SHP77 (cell line): Measurements from ENCODE around the gene ABCC8.
A peak's percentile ranks its signal among the peaks of the same experiment; 100 is the strongest.

Experiments used
- DNase-seq, 2 experiments: peaks; one replicate each; lab custom pipeline; 2025; lab: John Stamatoyannopoulos, UW

ABCC8 gene

DNA sequence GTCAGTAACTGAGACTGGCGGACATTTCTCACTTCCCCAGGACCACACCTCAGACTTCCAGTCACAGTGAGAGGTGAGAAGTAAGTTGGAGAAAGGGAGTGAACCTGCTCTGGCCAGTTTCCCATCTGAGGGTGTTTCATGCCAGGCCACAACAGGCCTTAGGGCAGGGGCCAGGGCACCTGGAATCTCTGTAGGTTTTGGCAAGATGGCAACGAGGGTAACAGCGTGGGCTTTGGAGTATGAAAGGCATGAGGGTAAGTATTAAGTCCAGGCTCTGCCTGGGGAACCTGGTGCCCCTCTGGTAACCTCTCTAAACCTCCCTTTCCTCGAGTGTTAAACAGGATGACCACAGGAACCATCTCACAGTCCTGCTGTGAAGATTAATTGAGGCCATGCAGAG, 28.5 kb upstream of the ABCC8 start:
- DNase-seq: no peak

GRCh38 chr11:17504330-17505107, 27.9 kb upstream of the ABCC8 start:
- peak in 1 of 2 experiments; percentile 36 for DNase-seq

DNA sequence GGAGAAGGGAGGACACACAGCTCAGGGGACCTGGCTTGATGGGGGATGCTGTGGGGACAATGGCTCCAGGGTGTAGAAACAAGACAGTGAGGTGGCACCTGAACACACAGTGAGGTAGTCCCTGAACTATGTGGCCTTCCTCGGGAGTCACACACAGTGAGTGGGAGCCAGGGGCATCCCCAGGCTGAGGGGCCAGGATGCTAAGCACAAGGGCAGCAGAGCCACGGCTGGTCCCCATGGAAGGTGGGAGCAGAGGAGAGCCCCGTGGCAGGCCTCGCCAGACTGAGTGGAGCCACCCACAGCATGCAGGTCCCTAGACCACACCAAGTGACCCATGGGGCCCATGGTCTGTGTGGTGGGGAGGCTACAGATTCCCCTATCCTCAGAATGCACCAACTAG, 26.0 kb upstream of the ABCC8 start:
- no peak for DNase-seq

DNA sequence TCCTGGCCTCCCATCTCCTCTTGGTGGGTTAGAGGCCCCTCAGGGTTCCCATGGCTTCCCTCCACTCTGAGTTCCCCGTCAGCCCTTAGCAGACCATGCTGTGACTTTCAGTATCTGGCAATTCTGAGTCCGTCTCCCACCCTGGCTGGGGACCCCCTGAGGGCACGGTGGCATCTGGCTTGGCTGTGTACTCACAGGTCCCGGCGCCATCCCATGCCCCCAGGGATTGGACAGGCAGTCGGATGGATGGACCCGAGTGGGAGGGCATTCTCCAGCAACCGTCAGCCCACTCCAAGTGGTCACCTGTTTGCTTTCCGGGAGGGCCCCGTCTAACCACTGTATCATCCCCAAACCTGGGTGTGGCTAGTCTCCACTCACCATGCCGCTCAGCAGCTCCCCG, 24.0 kb upstream of the ABCC8 start:
- no peak for DNase-seq

- DNase-seq: peak; percentile 21 to 31
Observed at GRCh38 chr11:17498475-17498874, 21.8 kb upstream of the ABCC8 start.

DNA sequence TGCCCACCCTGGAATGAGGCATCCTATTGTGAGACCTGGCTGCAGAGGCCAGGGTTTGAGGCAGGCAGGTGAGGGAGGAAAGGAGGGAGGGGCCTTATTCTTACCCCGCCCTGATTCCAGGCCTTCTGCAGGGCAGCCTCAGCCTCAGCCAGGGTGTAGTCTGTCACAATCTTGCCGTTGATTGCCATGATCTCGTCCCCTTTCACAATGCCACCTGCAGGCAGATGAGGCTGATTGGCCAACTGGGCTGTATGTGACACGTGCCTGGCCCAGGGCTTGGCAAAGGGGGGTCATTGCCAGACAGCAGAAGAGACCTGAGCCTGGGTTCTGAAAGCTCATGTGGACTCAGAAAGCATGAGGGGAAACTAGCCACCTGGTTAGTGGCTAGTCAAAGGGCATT, 21.4 kb upstream of the ABCC8 start:
- peak; percentile 34 to 51 for DNase-seq

- DNase-seq: no peak
Observed at GRCh38 chr11:17496406-17496805, 19.8 kb upstream of the ABCC8 start.

DNA sequence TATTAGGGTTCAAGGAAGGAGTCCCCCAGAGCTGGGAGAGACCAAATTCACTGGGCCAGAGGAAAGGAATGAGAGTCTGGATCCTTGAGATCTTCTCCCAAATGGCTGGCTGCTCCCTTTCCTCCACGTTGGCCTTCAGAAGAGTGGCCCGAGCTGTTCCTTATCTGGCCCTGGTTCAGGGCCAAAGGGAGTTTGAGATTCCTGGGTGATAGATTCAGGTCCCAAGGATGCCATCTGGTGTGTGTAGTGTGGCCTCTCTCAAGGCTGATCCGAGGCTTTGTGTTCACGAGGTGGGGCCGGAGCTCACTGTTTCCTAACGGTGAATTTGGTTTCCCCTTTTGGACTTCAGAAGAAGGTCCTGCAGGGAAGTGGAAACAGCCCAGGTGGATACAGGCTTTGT, 17.4 kb upstream of the ABCC8 start:
- no peak for DNase-seq

GRCh38 chr11:17490938-17491337, 14.3 kb upstream of the ABCC8 start:
- no peak for DNase-seq

DNA sequence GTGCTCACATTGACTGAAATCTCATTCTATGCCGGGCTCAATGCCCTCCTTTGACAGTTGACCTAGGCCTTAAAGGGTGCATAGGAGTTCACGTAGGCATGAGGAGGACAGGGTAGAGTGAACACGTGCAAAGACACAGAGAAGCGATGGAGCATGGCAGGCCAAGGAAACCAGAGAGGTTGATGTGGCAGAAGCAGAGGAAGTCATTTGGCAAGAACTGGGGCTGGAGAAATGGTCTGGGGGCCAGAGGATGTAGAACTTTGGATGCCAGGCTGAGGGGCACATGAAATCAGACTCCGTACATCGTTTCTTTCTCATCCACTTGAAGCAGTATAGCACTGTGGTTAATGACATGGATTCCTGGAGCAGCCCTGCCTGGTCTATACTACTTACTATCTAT, 13.6 kb upstream of the ABCC8 start:
- no peak for DNase-seq

DNA sequence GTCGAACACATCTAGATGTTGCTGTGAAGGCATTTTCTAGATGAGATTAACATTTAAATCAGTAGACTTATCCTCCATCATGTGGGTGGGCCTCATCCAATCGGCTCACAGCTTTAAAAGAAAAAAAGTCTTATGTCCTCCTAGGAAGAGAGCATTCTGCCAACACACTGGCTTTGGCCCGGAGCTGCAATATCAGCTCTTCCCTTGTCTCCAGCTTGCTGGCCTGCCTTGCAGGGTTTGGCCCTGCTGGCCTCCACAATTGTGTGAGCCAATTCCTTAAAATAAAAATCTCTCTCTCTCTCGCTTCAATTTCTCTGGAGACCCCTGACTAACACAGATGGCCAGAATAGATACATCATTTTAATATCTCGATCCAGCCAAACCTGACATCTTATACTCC, 13.1 kb upstream of the ABCC8 start:
- no peak for DNase-seq

GRCh38 chr11:17488563-17488962, 11.9 kb upstream of the ABCC8 start:
- DNase-seq: no peak

- no peak for DNase-seq
Observed at GRCh38 chr11:17486646-17487045, 10.0 kb upstream of the ABCC8 start.

- DNase-seq: no peak
Observed at GRCh38 chr11:17483505-17483904, 6.9 kb upstream of the ABCC8 start.

- DNase-seq: no peak
Observed at GRCh38 chr11:17481905-17482304, 5.3 kb upstream of the ABCC8 start.

DNA sequence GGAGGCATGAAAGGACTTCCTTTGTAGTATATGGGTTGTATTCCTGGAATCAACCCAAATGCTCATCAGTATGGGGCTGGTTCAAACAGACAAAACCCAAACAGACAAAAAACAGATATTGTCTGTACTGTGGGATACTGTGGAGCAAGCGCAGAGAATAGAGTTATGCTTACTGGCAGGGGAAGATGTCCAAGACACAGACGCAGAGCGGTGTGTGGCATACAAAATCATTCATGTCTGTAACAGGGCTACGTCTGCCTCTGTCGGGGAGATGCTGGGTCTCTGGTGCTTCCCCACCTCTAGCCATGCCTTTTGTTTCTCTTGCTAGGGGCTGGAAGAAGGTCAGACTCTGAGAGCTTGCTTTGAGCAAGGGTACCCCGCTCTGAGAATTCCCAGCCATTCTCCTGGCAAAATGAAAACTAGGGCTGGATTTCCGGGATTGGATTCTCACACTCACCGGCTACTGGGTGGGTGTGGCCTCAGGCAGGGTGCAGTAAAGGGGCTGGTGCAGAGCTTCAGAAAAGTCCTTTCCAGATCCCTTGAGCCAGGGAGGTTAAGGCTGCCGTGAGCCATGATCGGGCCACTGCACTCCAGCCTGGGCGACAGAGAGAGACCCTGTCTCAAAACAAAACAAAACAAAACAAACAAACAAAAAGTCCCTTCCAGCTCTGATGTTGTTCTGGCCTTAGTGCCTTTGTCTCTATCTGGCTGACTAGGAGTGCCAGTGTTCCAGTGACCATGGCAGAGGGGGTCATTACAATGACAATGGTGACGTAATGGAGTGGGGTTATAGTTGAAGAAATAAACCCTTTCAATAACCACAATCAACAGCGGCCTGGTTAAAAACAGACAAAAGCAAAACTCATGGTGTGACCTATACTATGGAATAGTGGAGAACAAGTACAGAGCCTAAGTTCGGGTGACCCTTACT, 2.9 kb upstream of the ABCC8 start:
- DNase-seq: peak; percentile 11 to 34

DNA sequence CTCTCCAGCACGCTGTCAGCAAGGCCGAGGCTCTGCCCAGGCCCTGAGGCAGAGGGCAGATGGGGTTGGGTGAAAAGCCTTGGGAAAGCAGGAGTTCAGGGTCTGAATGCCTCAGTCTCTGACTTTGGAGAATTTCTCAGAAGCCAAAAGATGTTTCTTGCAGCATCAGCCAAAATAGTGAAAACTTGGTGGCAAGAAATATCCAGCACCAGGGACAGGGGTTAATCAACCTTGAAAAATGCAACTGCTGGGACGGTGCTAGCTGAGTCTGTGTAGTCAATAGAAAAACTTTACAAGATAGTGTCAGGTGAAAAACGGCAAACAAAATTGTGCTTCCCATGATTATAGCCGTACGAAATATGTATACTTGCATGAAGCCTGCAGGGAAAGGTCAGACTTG, 1.4 kb upstream of the ABCC8 start:
- no peak for DNase-seq

DNA sequence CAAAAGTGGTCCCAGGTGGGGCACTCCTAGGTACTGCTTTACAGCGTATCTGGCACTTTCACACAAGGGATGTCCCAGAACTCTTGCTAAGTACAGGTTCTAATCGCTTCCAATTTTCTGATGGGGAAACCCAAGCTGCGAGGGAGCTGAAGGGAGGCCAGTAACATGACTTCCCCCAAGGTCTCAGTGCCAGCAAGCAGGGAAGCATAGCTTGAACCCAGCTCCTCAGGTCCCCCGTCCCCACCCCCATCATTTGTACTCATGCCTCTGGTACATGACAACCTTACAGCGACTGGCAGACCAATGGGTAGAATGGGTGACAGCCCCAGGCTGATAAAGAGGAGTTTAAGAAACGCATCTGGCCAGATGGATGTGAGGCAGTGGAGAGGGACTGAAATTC, 716 bp upstream of the ABCC8 start:
- no peak for DNase-seq

DNA sequence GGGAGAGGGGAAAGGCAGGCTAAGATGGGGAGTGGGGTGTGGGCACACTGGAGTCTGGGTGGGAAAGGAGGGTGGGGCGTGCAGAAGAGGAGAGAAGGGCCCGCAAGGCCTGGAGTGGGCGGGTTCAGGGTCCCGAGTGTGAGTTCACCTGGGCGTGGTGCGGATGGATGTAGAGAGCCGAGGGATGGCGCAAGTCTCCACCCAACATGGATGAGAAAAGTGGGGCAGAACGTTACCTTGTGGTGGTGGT, 364 bp upstream of the ABCC8 start:
- DNase-seq: no peak

DNA sequence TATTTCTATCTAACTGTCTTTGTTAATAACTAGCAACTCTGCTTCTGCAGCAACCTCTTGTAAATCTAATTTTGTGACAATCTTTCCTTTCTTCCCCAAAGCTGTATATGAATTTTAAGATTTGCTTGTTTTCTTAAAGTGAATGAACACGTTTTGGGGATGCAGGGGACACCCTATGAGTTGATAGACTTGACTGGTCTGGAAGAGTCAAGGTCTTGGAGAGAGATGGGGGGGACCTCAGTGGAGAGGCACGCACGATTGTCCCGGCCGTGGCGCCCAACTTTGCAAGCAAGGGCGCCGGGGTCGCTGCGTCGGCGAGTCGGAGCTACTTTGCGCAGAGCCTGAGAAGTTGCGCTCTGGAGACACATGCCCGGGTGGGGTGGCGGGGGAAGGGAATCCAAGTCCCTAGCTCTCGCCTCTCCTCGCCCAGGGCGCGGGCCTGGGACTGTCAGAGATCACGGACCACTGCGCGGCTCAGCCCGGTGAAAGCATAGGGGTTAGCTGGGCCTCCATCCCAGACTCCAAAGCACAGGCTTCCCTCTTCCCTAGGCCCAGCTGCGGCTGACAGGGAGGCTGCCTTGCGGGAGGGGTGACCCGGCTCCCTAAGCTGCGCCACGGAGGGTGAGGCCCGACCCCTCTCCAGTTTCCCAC, 854 bp downstream of the ABCC8 start:
- no peak for DNase-seq

- DNase-seq: peak in 1 of 2 experiments; percentile 25
Observed at GRCh38 chr11:17473071-17473744, 3.4 kb downstream of the ABCC8 start.

DNA sequence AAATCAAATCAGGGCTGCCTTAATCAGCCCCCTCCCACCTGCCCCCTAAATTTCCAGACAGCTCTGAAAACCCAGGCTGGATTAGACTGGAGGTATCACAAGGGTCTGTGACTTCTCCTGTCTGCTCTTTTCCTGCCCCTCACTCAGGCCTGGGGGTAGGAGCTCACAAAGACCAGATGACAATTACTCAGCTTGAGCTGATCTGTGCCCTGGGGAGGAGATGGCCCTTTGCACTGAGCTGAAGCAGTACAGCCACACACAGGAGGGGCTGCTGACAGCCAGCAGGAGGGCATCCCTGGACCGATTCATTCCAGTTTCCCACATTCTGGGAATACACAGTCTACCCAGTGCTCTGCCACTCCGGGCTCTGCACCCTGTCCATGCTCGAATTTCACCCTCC, 4.2 kb downstream of the ABCC8 start:
- DNase-seq: no peak
